Caco-2 (cell line): ENCODE measurements around the gene ATXN7L3. TPM values are rescaled to one million over a fixed set of nuclear protein-coding genes. Genes with fewer than 3 reads are reported as not detected.

Source experiments
- BruUV-seq: library from RNA; stranded (reverse); fragments of 400-500 nt; replicated peaks from 2 replicates; lab custom pipeline; 2021; lab: Mats Ljungman, UMichigan
- CTCF ChIA-PET: fragments of 300-600 bp; sonication (Branson Sonifier 250); formaldehyde crosslinking; loops from one replicate; lab custom pipeline; 2022; ENCODE audit warnings: antibody characterized with exemption; lab: Charles Lee
- POLR2A ChIA-PET: fragments of 300-600 bp; sonication (Branson Sonifier 250); formaldehyde crosslinking; loops from one replicate; lab custom pipeline; 2022; ENCODE audit warnings: antibody characterized with exemption; lab: Charles Lee
- DNase-seq, 2 experiments: peaks; one replicate each; pipeline versions ENCODE4 v3.0.0 to v3.0.0-alpha.2; 2020 to 2022
- H3K27me3 ChIP-seq: replicated peaks from 2 replicates; pipeline ENCODE4 v1.6.0; 2011; ENCODE audit warnings: low read length; ENCODE audit not compliant: control insufficient read depth, insufficient read depth
- H3K36me3 ChIP-seq: 2 replicates; pipeline ENCODE4 v1.5.1; 2011; ENCODE audit warnings: low read length; ENCODE audit not compliant: control insufficient read depth, insufficient read depth
- H3K4me1 ChIP-seq: fragments of 250-450 bp; sonication (Bioruptor Pico); 2 replicates; pipeline ENCODE4 v1.5.1; 2020; ENCODE audit warnings: mild to moderate bottlenecking
- H3K4me3 ChIP-seq: 2 replicates; pipeline ENCODE4 v1.5.1; 2011; ENCODE audit warnings: low read depth, mild to moderate bottlenecking, control low read depth, low read length
- H3K9me3 ChIP-seq: fragments of 250-450 bp; sonication (Bioruptor Pico); 2 replicates; pipeline ENCODE4 v1.5.1; 2020; ENCODE audit warnings: mild to moderate bottlenecking, moderate library complexity
- H3K27ac Mint-ChIP-seq: one replicate; pipeline ENCODE4 v1.8.0; 2022; ENCODE audit warnings: mixed read lengths; ENCODE audit not compliant: unreplicated experiment
- H3K27me3 Mint-ChIP-seq: one replicate; pipeline ENCODE4 v1.8.0; 2022; ENCODE audit warnings: mixed read lengths; ENCODE audit not compliant: insufficient read depth, unreplicated experiment
- H3K36me3 Mint-ChIP-seq: one replicate; pipeline ENCODE4 v1.8.0; 2022; ENCODE audit warnings: mild to moderate bottlenecking, mixed read lengths; ENCODE audit not compliant: insufficient read depth, unreplicated experiment
- H3K4me1 Mint-ChIP-seq: one replicate; pipeline ENCODE4 v1.8.0; 2022; ENCODE audit warnings: low read depth, mixed read lengths; ENCODE audit not compliant: unreplicated experiment
- H3K4me3 Mint-ChIP-seq: one replicate; pipeline ENCODE4 v1.8.0; 2022; ENCODE audit warnings: mild to moderate bottlenecking, moderate library complexity, mixed read lengths; ENCODE audit not compliant: unreplicated experiment
- H3K9me3 Mint-ChIP-seq: one replicate; pipeline ENCODE4 v1.8.0; 2022; ENCODE audit warnings: mixed read lengths; ENCODE audit not compliant: unreplicated experiment
- intact Hi-C: fragments of 100-400 bp; cut with micrococcal nuclease; formaldehyde crosslinking; loops from one replicate; pipeline ENCODE4 v1.10.0; 2022; ENCODE audit not compliant: unreplicated experiment
- total RNA-seq: library from RNA; stranded (reverse); gene quantifications from 2 replicates; pipeline ENCODE4 v1.2.3, GENCODE V29; 2022
- TF ChIP-seq, protein P1 (sequence below), 2 experiments: fragments of 200-600 bp in 1 of 2; IDR thresholded peaks; 1 replicate in 1 of 2; 2 replicates in 1 of 2; pipeline versions ENCODE4 v1.5.1 to v1.8.0; 2011 to 2022; ENCODE audit warnings: antibody characterized with exemption in 1 of 2, control low read depth in 1 of 2, inconsistent platforms in 1 of 2, low read depth in 1 of 2, low read length in 1 of 2, mild to moderate bottlenecking in 1 of 2, moderate library complexity in 1 of 2; ENCODE audit not compliant: insufficient read depth in 1 of 2, severe bottlenecking in 1 of 2, unreplicated experiment in 1 of 2

ATXN7L3 gene
- total RNA-seq, 1 experiment from 2014 or later = 92.0 TPM

DNA sequence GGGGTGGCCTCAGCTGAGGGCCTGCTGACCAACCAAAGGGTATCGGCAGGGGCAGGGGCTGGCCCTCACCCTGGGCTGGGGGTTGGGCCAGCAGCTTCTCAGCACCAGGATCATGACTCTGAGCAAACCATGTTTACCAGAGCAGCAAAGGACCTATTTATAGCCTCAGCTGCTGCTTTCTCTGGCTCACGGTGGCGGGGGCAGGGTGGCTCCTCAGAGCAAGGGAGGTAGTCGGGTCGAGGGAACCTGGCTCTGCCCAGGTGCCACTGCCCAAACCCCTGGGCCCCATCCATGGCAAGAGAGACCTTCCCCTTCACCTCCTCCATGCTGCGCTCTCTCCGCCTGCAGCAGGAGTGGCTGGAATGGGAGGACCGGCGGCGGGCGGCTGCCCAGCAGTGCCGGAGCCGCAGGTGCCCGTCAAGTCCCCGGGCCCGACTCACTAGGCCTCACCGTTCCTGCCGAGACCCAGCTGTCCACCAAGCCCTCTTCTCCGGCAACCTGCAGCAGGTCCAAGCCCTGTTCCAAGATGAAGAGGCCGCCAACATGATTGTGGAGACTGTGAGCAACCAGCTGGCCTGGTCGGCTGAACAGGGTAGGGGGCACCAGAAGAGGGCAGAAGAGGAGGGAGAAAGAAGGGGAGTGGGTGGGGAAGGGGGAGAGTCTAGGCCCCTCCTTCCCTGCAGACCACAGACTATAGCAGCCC lies 29.0 kb downstream of the ATXN7L3 start, which contains the start of gene ASB16:
ASB16 (plus strand) TSS at position 206 of the 703 bp plus-strand sequence; CDS start at position 292, 86 bp downstream.
- BruUV-seq = no TSS peak
- Mint-ChIP-seq H3K36me3 (peaks cover 16% of the 10 kb centered on the region), H3K9me3 (no peaks in the 10 kb centered on the region), H3K4me3 (no peak within 1 kb of the TSS), H3K27ac (no peak within 1 kb of the TSS), H3K4me1 (peaks cover 12% of the 10 kb centered on the region), H3K27me3 (no peaks in the 10 kb centered on the region)
- Histone ChIP-seq H3K9me3 (no peaks in the 10 kb centered on the region), H3K4me3 (no peak within 1 kb of the TSS), H3K36me3 (no peaks in the 10 kb centered on the region), H3K4me1 (peaks cover 18% of the 10 kb centered on the region), H3K27me3 (no peaks in the 10 kb centered on the region)
- intact Hi-C loops = no loop called here
- CTCF ChIA-PET = interaction anchor here (0.6 to 1.6 kb wide), 3 partner anchors 14 to 96 kb away, joined by 3 to 7 read pairs (median 3); partner anchors contain the start of gene TMUB2
- TF ChIP-seq, protein P1, sequence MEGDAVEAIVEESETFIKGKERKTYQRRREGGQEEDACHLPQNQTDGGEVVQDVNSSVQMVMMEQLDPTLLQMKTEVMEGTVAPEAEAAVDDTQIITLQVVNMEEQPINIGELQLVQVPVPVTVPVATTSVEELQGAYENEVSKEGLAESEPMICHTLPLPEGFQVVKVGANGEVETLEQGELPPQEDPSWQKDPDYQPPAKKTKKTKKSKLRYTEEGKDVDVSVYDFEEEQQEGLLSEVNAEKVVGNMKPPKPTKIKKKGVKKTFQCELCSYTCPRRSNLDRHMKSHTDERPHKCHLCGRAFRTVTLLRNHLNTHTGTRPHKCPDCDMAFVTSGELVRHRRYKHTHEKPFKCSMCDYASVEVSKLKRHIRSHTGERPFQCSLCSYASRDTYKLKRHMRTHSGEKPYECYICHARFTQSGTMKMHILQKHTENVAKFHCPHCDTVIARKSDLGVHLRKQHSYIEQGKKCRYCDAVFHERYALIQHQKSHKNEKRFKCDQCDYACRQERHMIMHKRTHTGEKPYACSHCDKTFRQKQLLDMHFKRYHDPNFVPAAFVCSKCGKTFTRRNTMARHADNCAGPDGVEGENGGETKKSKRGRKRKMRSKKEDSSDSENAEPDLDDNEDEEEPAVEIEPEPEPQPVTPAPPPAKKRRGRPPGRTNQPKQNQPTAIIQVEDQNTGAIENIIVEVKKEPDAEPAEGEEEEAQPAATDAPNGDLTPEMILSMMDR (IDR thresholded peaks at IDR 0.05; ENCODE audit: insufficient read depth in 1 of 2, low read depth in 1 of 2, low read length in 1 of 2, severe bottlenecking in 1 of 2, unreplicated experiment in 1 of 2) = peak in 1 of 2 experiments; percentile 23
- DNase-seq = no peak
- POLR2A ChIA-PET = no interaction called here

DNA sequence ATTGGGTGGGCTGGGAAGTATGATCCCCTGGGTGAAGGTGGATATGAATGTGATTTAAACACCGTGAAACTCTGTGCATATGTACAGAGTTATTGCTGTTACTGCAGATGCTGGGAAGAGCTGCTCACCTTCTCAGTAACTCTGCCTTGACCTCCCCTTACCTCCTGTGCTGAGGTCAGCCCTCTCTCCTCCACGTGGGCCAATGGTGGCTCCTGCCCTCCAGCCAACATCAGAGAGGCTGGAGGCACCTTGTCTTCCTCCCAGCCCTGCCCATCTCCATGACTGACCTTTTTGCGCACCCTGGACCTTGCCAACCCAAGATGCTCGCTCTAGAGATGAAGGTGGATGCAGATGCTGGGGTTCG lies 29.6 kb downstream of the ATXN7L3 start:
- intact Hi-C loops = no loop called here
- Mint-ChIP-seq H3K27me3 (no peaks in the 10 kb centered on the region), H3K27ac (no peak overlapping the region), H3K4me3 (no peak overlapping the region), H3K36me3 (peaks cover 16% of the 10 kb centered on the region), H3K4me1 (peaks cover 12% of the 10 kb centered on the region), H3K9me3 (no peaks in the 10 kb centered on the region)
- Histone ChIP-seq H3K4me3 (no peak overlapping the region), H3K4me1 (peaks cover 18% of the 10 kb centered on the region), H3K9me3 (no peaks in the 10 kb centered on the region), H3K27me3 (no peaks in the 10 kb centered on the region), H3K36me3 (no peaks in the 10 kb centered on the region)
- TF ChIP-seq, protein P1 (IDR thresholded peaks at IDR 0.05; ENCODE audit: insufficient read depth in 1 of 2, low read depth in 1 of 2, low read length in 1 of 2, severe bottlenecking in 1 of 2, unreplicated experiment in 1 of 2) = no peak
- ChIA-PET CTCF (interaction anchor here (1.0 to 1.6 kb wide), 2 partner anchors 14 to 17 kb away, joined by 3 to 7 read pairs; partner anchors contain the start of gene TMUB2), POLR2A (no interaction called here)
- no TSS peak for BruUV-seq
- no peak for DNase-seq

DNA sequence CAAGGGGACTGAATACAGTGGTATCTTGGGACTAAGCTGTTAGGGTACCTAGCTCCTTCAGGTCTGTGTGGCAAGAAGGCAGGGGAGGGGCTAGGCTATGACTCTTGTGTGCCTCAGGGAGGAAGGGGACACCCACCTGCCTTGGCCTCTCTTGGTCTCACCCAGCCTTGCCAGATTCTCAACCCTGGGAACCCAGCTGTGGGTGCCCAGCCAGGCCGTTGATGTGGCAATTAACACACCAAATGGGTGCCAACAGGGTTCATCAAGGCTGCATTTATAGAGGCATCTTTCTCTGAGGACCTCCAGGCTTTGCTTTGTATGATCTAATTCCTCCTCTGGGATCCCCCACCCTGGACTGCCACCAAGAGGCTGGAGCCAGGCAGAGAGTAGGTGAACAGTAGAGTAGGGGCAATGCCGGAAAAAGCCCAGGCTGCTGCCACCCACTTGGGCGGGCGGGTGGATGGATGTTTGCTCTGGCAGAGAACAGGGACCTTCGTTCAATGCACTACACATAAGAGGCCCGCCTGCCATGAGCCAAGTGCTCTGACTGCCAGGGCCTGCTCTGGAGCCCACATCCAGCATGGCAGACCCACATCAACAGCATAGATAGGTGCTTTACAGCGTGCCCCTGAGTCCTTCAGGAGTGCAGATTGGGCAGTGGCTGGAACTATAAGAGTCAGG lies 32.4 kb downstream of the ATXN7L3 start:
- Mint-ChIP-seq H3K27ac (no peak overlapping the region), H3K4me3 (no peak overlapping the region), H3K27me3 (no peaks in the 10 kb centered on the region), H3K4me1 (peaks cover 12% of the 10 kb centered on the region), H3K9me3 (no peaks in the 10 kb centered on the region), H3K36me3 (peaks cover 19% of the 10 kb centered on the region)
- Histone ChIP-seq H3K4me1 (peaks cover 18% of the 10 kb centered on the region), H3K27me3 (no peaks in the 10 kb centered on the region), H3K36me3 (no peaks in the 10 kb centered on the region), H3K4me3 (no peak overlapping the region), H3K9me3 (no peaks in the 10 kb centered on the region)
- BruUV-seq = no TSS peak
- intact Hi-C loops = no loop called here
- TF ChIP-seq, protein P1 (IDR thresholded peaks at IDR 0.05; ENCODE audit: insufficient read depth in 1 of 2, low read depth in 1 of 2, low read length in 1 of 2, severe bottlenecking in 1 of 2, unreplicated experiment in 1 of 2) = no peak
- ChIA-PET POLR2A (interaction anchor here (0.6 kb wide), 1 partner anchor 1488 kb away, joined by 3 read pairs; no protein-coding TSS in a partner anchor), CTCF (interaction anchor here (0.7 to 2.0 kb wide), 8 partner anchors 9 to 223 kb away, joined by 3 to 25 read pairs (median 7); partner anchors contain the start of genes HROB and TMUB2)
- DNase-seq = no peak
